AG04449 (cell line): Measurements from ENCODE around the gene PCOLCE2.
"Not testable (repeated sequence)": the region's sequence is repeated elsewhere in the genome, so short reads cannot be mapped to it uniquely, and the experiment has no call there.

ENCODE experiments used
- CTCF ChIA-PET: fragments of 350-600 bp; formaldehyde crosslinking; extraction: SDS; loops from one replicate; lab custom pipeline; 2021; ENCODE audit warnings: antibody characterized with exemption; lab: Yijun Ruan, JAX
- POLR2A ChIA-PET: fragments of 400-600, 350-600 bp; formaldehyde crosslinking; extraction: SDS; loops from one replicate; lab custom pipeline; 2020; ENCODE audit warnings: antibody characterized with exemption, inconsistent platforms; lab: Yijun Ruan, JAX
- DNase-seq: peaks from one replicate; pipeline ENCODE4 v3.0.0-alpha.2; 2010; ENCODE audit warnings: low read depth, low spot score
- H3K4me3 ChIP-seq: 2 replicates; pipeline ENCODE4 v1.5.1; 2011; ENCODE audit warnings: low read depth, mild to moderate bottlenecking, control low read depth, low read length
- TF ChIP-seq, protein P1 (sequence below): IDR thresholded peaks from one replicate; pipeline ENCODE4 v1.5.1; 2011; ENCODE audit warnings: mild to moderate bottlenecking, moderate library complexity, low read length, control low read depth, inconsistent platforms; ENCODE audit not compliant: insufficient read depth; ENCODE audit errors: missing control alignments

Gene PCOLCE2

DNA sequence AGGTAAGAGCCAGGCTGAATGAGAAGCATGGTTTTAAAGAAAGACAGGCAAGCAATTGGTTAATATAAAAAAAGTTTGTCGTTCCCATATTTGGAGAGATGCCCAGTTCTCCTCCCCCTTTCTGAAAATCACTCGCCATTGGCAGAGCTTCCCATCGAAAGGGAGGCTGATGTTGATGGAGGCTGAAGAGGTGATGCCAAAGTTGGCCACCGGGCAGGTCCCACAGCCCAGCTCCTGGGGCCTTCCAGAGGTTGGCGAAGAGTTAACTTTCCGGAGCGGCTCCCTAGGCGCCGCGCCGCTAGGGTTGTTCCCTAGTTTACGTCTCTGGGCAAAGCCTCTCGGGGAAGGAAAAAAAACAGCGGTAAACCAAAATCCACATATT is 793 bp downstream of the PCOLCE2 start:
- peak overlapping the region; percentile 62 for H3K4me3 ChIP-seq
- CTCF ChIA-PET, result interaction anchor here (1.0 to 1.5 kb wide), 2 partner anchors 57 to 106 kb away, joined by 3 read pairs; no protein-coding TSS in a partner anchor
- no peak for DNase-seq
- TF ChIP-seq, protein P1, sequence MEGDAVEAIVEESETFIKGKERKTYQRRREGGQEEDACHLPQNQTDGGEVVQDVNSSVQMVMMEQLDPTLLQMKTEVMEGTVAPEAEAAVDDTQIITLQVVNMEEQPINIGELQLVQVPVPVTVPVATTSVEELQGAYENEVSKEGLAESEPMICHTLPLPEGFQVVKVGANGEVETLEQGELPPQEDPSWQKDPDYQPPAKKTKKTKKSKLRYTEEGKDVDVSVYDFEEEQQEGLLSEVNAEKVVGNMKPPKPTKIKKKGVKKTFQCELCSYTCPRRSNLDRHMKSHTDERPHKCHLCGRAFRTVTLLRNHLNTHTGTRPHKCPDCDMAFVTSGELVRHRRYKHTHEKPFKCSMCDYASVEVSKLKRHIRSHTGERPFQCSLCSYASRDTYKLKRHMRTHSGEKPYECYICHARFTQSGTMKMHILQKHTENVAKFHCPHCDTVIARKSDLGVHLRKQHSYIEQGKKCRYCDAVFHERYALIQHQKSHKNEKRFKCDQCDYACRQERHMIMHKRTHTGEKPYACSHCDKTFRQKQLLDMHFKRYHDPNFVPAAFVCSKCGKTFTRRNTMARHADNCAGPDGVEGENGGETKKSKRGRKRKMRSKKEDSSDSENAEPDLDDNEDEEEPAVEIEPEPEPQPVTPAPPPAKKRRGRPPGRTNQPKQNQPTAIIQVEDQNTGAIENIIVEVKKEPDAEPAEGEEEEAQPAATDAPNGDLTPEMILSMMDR, result no peak
- POLR2A ChIA-PET, result no interaction called here

DNA sequence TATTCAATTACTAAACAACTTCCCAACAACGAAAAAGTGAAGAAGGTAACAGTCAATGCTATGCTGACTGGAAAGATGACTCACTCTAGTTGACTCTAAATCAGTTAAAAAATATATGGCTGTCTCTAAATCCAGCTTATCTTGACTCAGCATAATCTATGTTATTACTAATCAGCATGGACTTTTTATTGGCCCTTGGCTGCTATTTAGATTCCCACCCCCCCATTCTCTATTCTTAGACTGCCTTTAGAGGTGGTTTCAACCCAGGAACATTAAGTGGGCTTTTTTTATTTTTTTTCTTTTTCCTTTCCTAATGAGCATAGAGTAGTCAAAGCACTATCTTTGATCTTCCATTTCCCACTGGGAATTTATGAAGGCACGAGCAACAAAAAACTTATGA is 1.9 kb downstream of the PCOLCE2 start:
- no peak overlapping the region for H3K4me3 ChIP-seq
- DNase-seq, result peak; percentile 28
- TF ChIP-seq, protein P1, result no peak
- CTCF ChIA-PET, result interaction anchor here (1.5 to 3.5 kb wide), 2 partner anchors 56 to 58 kb away, joined by 3 to 19 read pairs; no protein-coding TSS in a partner anchor
- POLR2A ChIA-PET, result no interaction called here

DNA sequence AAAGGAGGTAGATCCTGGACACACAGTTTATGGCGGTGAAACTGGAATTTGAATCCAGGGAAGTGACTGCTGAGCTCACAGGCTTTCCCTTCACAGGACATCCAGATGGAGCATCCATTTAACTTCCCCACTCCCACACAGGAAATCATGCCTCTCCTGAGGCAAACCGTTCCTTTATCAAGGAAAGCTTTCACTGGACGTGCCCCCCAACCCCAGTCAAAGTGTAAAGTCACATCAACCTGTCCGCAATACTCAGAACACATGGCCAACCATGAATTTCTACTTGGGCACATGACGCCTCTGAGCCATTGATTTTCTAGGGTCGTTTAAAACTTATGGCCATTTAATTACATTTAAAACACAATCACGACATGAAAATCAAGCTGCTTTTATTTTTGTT is 2.9 kb downstream of the PCOLCE2 start:
- ChIA-PET CTCF (interaction anchor here (0.9 to 3.5 kb wide), 4 partner anchors 9 to 101 kb away, joined by 3 to 19 read pairs (median 4); no protein-coding TSS in a partner anchor), POLR2A (no interaction called here)
- no peak overlapping the region for H3K4me3 ChIP-seq
- no peak for DNase-seq
- TF ChIP-seq, protein P1, result no peak

DNA sequence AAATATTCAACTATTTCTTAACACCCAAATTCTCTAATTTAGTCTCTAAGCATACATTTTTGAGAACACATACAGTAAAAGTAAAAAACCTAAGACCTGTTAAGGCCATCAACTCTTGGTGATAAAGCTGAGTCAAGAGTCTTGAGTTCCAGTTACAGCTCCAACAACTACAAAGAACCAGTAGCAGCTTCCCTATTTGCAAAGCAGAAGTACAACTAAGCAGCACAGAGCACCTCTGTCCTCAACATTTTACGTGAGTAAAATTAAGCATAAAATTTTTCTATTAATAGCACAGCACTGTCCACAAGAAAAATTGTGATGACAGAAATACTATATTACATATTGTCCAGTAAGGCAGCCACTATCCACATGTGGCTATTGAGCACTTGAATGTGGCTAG is 4.4 kb downstream of the PCOLCE2 start:
- ChIA-PET CTCF (interaction anchor here (1.4 to 3.5 kb wide), 2 partner anchors 14 to 56 kb away, joined by 3 to 19 read pairs; no protein-coding TSS in a partner anchor), POLR2A (no interaction called here)
- no peak overlapping the region for H3K4me3 ChIP-seq
- no peak for DNase-seq
- TF ChIP-seq, protein P1, result no peak

DNA sequence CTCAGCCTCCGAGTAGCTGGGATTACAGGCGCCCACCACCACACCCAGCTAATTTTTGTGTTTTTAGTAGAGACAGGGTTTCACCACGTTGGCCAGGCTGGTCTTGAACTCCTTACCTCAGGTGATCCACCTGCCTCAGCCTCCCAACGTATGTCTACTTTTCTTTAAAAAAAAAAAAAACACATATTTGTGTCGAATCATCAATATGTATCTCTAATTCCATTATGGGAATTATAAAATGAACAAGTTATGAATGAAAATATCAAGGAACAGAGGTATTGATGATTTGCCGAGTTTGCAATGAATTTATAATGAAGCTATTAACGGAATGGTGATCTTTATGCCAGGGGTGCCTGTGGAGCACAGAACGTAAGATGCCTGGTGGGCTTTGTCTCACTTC is 5.3 kb downstream of the PCOLCE2 start:
- CTCF ChIA-PET, result interaction anchor here (1.4 to 3.5 kb wide), 2 partner anchors 15 to 55 kb away, joined by 3 to 19 read pairs; no protein-coding TSS in a partner anchor
- POLR2A ChIA-PET, DNase-seq, H3K4me3 ChIP-seq: not testable (repeated sequence)

DNA sequence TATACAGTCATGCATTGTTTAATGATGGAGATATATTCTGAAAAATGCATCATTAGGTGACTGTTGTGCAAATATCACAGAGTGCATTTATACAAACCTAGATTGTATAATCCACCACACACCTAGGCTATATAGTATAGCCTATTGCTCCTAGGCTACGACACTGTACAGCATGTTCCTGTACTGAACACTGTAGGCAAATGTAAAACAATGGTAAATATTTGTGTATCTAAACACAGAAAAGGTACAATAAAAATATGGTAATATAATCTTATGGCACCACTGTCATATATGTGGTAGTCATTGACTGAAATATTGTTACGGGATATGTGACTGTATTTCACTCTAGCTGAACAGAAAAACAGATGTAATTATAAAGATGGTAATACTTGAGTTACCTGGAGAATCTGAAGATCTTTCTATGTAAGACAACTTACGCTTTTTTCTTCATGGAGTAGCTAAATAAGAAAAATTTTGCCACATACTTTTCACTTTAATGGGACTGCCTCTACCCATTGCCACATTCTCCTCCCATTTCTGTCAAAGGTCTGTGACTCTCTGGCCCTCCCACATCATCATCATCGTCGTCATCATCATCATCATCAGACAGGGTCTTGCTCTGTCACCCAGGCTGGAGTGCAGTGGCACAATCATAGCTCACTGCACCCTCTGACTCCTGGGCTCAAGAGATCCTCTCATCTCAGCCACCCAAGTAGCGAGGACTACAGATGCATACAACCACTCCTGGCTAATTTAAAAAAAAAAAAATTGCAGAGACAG is 7.2 kb downstream of the PCOLCE2 start:
- TF ChIP-seq, protein P1, result no peak
- POLR2A ChIA-PET, result no interaction called here
- CTCF ChIA-PET, result interaction anchor here (1.7 kb wide), 1 partner anchor 15 kb away, joined by 4 read pairs; no protein-coding TSS in a partner anchor
- no peak for DNase-seq
- no peak overlapping the region for H3K4me3 ChIP-seq
